NCI-H2081 treated with DMSO at 0.1 percent for 48 hours (cell line): ENCODE results near the gene C19orf44.
"Not testable (repeated sequence)": the region's sequence is repeated elsewhere in the genome, so short reads cannot be mapped to it uniquely, and the experiment has no call there.

Experiments used
- DNase-seq: peaks from one replicate; lab custom pipeline; 2025; lab: John Stamatoyannopoulos, UW

The C19orf44 gene

DNA sequence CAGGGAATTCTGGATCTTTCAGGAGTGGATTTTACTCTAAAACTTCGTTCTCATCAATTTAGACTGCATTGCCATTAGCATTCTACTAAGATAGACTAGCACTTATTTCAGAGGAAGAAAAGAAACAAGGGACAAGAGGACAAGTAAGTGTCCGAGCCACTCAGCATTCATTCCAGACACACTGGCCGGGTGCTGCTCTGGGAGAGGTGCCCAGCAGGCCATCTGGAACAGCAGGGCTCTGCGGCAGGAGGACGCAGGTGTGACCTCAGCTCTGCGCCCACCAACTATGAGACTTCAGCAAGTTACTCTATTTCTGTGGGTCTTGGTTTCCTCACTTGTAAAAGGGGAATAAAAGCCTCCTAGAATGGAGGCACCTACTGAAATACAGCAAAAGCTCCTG lies 28.6 kb upstream of the C19orf44 start:
- no peak for DNase-seq

DNA sequence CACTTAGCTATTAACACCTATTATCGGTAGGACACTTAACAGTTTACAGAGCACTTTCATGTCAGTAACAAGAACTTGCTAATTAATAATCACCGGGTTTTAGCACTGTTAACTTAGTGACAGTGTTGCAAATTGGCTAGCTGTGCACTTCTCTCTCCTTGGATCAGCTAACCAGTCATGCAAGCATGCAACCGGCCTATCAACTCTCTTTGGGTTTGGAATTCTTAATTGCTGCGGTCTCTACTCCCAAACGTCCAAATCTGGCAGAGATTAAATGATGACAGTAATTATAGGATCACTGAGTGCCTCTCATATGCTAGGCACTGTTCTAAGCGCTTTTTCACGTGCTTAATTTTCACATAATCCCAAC lies 25.7 kb upstream of the C19orf44 start:
- DNase-seq = no peak

DNA sequence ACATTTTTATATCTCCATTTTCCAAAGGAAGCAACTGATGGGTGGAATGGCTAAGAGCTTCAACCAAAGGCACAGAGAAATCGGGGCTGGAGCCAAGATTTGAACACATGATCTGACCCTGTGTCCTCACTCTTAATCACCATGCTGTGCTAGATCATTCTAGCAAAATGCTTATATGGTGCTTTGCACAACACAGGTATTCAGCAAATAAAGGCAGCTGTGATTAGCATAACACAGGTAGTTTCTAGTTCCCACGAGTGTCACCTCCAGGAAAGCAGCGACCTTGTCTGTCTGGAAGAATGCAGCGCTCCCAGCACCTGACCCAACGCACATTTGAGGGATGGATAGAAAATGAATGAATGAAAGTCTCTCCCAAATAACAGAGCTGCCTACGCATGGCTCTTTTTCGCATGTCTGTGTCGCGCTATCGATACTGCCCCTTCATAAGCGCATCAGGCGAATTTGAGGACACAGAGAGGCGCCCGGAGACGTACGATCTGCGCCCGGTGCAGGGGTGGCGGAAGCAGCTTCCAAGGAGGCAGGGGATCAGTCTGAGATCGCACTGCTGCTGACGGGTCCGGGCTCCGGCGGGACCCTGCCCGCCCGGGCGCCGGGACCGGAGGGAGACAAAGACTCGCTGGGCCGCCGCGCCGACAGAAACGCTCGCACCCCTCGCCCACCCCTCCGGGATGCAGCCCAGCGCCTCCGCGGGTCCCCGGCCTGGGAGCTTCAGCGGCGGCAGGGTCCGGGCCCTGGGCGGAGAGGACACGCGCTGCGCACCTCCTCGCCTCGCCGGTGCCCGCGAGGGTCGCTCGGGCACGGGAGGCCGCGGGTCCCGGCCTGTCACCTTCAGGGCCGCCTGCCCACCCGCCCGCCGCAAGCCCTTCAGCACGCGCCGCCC lies 25.0 kb upstream of the C19orf44 start:
- DNase-seq = no peak

DNA sequence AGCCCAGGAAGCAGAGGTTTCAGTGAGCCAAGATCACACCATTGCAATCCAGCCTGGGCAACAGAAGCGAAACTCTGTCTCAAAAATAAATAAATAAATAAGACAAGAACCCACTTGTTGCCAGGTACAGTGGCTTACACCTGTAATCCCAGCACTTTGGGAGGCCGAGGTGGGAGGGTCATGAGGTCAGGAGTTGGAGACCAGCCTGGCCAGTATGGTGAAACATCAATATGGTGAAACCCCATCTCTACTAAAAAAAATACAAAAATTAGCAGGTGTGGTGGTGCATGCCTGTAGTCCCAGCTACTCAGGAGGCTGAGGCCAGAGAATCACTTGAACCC lies 23.7 kb upstream of the C19orf44 start:
- not testable (repeated sequence) for DNase-seq

DNA sequence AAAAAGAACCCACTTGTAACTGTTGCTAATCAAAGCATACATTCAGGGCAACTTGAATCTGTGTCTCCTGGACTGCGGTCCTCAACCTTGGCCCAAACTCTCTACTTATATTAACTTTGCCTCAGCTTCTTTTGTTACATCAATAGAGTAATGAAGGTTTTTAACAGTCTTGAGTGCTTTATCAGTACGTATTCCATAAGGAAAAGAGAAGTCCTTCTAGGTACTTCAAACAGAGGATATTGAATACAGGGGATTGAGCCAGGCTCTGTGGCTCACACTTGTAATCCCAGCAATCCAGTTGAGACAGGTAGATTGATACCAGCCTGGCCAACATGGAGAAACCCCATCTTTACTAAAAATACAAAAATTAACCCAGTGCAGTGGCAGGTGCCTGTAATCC lies 23.2 kb upstream of the C19orf44 start:
- no peak for DNase-seq

DNA sequence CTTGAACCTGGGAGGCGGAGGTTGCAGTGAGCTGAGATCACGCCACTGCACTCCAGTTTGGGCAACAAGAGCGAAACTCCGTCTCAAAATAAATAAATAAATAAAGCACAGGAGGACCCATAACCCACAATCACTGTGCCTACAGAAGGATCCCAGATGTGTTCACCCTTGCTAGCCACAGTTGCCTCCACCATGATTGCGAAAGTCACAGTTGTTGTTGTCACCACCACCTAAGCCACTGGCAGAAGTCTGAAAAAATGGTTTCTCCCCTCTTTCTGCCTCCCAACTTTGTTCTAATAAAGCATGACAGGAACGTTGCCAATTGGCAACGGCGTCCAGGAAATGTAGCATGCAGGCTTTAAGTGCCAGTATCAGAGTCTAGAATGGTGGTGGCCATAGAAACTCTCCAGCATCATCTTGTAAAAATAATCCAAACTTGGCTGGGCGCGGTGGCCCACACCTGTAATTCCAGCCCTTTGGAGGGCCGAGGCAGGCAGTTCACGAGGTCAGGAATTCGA lies 22.3 kb upstream of the C19orf44 start:
- no peak for DNase-seq

DNA sequence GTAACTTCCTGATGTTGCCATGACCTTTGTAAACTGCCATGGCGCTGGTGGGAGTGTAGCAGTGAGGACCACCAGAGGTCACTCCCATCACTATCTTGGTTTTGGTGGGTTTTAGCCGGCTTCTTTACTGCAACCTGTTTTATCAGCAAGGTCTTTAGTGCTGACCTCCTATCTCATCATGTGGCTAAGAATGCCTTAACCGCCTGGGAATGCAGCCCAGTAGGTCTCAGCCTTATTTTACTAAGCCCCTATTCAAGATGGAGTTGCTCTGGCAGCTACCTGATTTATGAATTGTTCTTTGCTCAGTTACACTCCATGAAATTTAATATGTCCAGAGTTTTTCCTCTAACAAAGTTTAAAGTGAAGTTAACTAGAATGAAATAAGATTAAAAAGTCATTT lies 19.8 kb upstream of the C19orf44 start:
- DNase-seq = no peak

DNA sequence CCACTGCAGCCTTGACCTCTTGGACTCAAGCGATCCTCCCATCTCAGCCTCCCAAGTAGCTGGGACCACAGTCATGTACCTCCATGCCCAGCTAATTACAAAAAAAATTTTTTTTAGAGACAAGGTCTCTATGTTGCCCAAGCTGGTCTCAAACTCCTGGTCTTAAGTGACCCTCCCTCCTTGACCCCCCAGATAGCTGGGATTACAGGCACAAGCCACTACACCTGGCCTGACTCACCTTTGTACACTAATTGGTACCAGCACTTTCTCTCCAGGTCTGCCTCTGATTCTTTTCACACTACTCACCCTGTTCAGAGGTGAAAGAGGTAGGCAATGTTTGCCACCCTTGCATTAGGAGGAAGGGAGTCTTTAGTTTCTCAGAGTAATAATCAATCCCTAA lies 18.9 kb upstream of the C19orf44 start:
- no peak for DNase-seq

DNA sequence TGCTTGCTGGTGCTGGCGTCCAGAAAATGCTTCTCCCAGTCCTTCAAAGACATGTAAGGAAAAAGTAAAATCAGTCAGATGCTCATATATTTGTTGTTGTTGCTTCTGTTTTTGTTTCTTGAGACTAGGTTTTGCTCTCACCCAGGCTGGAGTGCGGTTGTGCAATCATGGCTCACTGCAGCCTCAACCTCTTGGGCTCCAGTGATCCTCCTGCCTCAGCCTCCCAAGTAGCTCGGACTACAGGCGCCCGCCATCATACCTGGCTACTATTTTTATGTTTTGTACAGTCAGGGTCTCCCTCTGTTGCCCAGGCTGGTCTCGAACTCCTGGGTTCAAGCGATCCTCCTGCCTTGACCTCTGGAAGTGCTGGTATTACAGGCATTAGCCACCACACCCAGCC lies 13.4 kb upstream of the C19orf44 start:
- no peak for DNase-seq

DNA sequence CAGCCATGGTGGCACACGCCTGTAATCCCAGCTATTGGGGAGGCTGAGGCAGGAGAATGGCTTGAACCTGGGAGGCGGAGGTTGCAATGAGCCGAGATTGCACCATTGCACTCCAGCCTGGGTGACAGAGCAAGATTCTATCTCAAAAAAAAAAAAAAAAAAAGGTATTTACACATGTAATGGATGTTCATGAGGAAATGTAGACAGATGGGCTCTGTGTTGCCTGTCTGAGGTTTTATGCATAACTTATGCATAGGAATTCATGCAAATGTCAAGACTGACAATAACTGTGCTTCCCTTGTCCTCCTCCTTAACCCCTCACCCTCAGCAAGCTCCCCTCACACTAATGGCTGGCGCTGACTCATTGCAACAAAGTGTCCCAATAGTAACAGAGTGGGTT lies 9.7 kb upstream of the C19orf44 start:
- not testable (repeated sequence) for DNase-seq

DNA sequence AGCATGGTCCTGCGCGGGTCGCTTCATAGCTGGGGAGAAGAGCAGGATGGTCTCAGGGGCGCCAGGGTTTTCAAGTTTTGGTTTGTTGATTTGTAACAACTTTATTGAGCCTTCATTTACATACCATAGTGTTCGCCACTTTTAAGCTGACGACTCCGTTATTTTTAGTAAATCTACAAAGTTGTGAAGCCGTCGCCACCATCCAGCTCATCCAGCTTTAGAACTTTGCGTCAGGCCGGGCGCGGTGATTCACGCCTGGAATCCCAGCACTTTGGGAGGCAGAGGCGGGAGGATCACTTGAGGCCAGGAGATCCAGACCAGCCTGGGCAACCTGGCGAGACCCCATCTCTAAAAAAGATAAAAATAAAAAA lies 404 bp downstream of the C19orf44 start:
- DNase-seq = no peak

DNA sequence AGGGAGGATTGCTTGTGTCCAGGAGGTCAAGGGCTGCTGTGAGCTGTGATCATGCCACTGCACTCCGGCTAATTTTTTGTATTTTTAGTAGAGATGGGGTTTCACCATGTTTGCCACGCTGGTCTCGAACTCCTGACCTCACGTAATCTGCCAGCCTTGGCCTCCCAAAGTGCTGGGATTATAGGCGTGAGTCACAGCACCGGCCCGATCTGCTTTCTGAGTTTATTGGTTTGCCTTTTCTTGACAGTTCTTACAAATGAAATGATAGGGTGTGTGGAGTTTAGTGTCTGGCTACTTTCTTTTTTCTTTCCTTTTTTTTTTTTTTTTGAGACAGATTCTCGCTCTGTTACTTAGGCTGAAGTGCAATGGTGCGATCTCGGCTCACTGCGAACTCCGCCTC lies 848 bp downstream of the C19orf44 start:
- DNase-seq = no peak

DNA sequence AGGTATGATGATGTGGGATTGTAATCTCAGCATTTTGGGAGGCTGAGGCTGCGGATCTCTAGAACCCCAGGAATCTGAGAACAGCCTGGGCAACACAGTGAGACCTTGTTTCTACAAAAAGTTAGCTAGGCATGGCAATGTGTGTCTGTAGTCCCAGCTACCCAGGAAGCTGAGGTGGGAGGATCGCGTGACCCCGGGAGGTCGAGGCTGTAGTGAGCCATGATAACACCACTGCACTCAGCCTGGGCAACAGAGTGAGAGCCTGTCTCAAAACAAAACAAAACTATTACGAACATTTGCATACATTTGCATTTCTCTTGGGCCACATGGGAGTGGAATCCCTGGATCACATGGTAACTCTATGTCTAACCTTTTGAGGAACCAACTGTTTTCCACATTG lies 1.6 kb downstream of the C19orf44 start:
- no peak for DNase-seq

DNA sequence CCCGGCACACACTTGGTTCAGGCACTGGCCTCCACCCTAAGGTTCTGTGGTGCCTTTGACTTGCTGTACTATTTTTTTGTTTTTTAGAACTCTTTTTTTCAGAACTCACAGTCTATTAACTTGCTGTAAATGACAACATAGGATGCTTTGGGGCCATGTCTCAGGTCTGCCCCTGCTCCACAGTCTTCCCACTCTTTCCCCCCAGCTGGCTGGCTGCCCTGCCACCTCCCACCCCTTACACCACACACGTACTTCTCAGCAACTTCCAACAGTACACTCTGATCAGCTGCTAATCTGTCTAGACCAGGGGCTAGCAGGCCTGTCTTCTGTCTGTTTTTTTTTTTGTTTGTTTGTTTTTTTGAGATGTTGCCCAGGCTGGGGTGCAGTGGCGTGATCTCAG lies 8.1 kb downstream of the C19orf44 start:
- no peak for DNase-seq

DNA sequence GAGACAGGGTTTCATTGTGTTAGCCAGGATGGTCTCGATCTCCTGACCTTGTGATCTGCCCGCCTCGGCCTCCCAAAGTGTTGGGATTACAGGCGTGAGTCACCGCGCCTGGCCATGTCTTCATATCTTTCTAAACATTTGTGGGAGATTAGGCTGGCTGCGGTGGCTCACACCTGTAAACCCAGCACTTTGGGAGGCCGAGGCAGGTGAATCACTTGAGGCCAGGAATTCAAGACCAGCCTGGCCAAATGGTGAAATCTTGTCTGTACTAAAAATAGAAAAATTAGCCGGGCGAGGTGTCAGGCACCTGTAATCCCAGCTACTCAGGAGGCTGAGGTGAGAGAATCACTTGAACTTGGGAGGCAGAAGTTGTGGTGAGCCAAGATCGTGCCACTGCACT lies 10.0 kb downstream of the C19orf44 start:
- not testable (repeated sequence) for DNase-seq

DNA sequence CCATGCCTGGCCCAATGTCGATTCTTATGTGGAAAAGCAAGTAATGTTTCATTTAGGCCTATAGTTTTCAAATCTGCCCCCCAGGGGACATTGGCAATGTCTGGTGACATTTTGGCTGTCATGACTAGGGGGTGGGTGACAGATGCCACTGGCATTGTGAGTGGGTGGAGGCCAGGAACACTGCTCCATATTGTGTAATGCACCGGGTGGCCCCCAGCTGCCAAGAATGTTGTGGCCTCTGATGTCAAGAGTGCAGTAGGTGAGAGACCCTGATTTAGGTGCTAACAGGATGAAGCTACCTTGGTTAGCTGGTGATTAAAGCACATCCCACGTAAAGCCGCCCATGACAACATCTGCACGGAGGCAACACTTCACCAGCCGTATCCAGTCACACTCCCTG lies 10.8 kb downstream of the C19orf44 start:
- DNase-seq = no peak

DNA sequence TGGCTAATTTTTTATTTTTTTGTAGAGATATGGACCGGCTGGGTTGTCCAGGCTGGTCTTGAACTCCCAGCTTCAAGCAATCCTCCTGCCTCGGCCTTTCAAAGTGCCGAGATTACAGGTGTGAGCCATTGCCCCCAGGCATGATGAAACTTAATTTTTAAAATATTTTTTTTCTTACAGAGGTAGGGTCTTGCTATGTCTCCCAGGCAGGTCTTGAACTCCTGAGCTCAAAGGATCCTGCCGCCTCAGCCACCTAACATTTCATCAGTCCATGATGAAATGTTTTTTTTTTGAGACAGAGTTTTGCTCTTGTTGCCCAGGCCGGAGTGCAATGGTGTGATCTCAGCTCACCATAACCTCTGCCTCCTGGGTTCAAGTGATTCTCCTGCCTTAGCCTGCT lies 12.4 kb downstream of the C19orf44 start:
- DNase-seq = no peak

DNA sequence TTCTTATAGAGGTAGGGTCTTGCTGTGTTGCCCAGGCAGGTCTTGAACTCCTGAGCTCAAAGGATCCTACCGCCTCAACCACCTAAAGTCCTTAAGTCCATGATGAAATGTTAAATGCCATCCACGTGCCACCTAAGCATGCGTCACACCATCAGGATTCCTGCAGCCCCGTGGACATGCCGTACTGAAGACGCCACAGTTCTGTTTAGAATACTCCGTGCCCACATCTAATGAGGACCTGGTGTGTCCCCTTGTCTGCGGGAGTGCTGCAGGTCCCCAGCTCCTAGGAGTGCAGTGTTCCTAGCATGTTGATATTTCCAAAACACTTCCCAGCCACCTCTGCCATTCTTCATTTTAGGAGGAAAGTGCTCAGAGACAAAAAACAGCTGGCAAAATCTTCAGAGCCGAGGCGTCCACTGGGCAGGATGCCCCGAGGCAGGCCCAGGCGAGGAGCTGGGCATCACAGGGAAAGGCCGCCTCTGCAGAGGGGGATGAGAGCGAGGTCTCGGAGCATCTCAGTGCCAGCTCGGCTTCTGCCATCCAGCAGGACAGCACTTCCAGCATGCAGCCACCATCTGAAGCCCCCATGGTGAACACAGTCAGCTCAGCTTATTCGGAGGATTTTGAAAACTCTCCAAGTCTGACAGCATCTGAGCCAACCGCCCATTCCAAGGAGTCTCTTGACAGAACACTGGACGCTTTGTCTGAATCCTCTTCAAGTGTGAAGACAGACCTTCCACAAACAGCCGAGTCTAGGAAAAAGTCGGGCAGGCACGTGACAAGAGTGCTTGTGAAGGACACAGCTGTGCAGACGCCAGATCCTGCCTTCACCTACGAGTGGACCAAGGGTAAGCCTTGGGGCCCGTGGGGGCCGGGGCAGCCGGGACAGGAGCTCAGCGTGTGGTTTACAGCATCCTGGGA lies 13.2 kb downstream of the C19orf44 start:
- no peak for DNase-seq

DNA sequence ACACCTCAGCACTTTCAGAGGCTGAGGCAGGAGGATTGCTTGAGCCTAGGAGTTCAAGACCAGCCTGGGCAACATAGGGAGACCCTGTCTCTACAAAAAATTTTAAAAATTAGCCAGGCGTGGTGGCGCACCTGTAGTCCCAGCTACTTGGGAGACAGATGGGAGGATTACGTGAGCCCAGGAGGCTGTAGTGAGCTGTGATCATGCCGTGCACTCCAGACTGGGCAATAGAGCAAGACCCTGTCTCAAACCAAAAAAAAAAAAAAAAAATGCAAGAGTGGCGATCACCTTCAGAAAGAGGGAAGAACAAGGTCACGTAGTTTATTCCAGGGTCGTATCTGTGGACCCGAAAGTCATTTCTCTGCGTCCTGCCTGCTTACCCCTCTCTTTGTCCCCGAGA lies 16.4 kb downstream of the C19orf44 start:
- DNase-seq = not testable (repeated sequence)

DNA sequence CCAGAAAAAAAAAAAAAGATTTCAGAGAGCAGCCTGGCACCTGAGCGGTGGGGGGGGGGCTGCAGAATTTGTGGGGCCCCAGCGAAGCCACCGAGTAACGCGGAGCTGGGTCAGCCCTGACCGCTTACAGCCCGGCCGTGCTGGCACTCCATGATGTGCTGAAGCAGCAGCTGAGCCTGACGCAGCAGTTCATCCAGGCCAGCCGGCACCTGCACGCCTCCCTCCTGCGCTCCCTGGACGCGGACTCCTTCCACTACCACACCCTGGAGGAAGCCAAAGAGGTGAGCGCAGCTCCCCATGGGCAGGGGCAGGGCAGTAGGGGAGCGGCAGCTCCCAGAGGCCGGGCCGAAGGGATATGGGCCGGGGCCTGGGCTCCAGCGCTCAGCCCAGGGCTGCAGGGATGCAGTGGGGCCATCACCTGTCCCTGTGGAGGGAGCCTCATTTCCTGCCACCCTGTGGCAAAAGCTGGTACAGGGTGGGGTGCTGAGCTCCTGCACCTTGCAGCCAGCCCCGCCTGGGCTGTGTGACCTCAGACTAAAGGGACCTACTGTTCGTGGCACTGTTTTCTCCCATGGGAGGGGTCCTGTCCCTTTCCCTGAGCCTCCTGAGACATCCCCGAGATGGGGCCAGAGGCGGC lies 18.3 kb downstream of the C19orf44 start:
- no peak for DNase-seq

DNA sequence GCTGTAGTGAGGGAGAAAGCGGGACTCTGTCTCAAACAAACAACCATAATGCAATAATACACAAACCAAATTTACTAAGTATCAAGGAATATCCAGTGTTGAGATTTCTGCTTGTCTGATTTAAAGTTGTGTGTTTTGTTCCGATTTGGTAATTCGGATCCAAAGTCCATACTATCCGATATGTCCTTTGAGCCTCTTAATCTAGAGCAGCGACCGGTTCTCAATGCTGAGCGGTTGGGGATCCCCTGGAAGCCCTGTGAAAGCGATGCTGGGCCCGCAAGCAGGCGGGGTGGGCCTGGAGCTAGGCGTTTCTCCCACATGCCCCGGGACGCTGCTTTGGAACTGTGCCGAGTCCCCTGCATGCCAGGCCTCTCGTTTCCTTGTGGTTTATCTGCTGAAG lies 20.2 kb downstream of the C19orf44 start:
- DNase-seq = no peak

DNA sequence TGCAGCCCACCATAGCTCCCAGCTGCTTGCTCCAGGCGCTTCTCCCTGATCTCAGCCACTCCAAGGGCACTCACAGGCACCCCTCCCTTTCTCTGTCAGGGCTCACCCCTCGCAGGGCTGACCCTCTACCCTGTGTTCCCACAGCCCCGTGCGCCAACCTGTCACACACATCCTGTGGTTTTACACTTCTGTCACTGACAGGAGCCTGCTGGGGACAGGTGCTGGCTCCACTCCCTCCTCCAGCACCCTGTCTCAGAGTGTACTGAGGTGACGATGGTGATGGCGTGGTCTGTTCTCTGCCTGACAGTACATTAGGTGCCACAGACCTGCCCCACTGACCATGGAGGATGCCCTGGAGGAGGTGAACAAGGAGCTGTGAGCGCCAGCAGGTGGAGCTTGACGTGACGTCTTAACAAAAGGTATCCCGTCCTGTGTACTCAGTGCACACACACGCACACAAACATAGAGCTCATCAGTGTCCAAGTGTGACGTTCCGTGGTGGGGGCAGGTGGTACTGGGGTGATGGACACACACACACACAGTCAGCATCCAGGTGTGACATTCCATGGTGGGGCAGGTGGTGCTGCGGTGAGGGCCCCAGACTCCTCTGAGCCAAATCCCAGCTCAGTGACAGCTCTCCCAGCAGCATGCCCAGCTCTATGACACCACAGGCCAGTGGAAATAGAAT lies 20.9 kb downstream of the C19orf44 start:
- no peak for DNase-seq
